Epidermal melanocyte (primary cell): ENCODE measurements around the gene RASA3.
"Not testable (repeated sequence)": the region's sequence is repeated elsewhere in the genome, so short reads cannot be mapped to it uniquely, and the experiment has no call there.

ENCODE experiments used
- DNase-seq: peaks from one replicate; pipeline ENCODE4 v3.0.0; 2011; ENCODE audit warnings: low spot score; ENCODE audit not compliant: insufficient read length

The RASA3 gene

GRCh38 chr13:113992276-113993005 lies 140.0 kb downstream of the RASA3 start:
- DNase-seq, result no peak

GRCh38 chr13:113991676-113992179 lies 140.7 kb downstream of the RASA3 start:
- no peak for DNase-seq

GRCh38 chr13:113991191-113991669 lies 141.2 kb downstream of the RASA3 start:
- DNase-seq, result no peak

- DNase-seq, result no peak
These were observed 142.0 kb downstream of the RASA3 start for GRCh38 chr13:113990321-113990837.

GRCh38 chr13:113989585-113990300 lies 142.7 kb downstream of the RASA3 start:
- no peak for DNase-seq

- not testable (repeated sequence) for DNase-seq
These were observed 143.6 kb downstream of the RASA3 start for GRCh38 chr13:113988859-113989258.

- DNase-seq, result no peak
These were observed 150.1 kb downstream of the RASA3 start for GRCh38 chr13:113982296-113982661.

- no peak for DNase-seq
These were observed 150.7 kb downstream of the RASA3 start for GRCh38 chr13:113981611-113982295.

GRCh38 chr13:113981194-113981605 lies 151.2 kb downstream of the RASA3 start:
- no peak for DNase-seq

GRCh38 chr13:113980489-113981064 lies 151.8 kb downstream of the RASA3 start:
- no peak for DNase-seq

- DNase-seq, result no peak
These were observed 152.5 kb downstream of the RASA3 start for GRCh38 chr13:113979791-113980471.

- no peak for DNase-seq
These were observed 153.5 kb downstream of the RASA3 start for GRCh38 chr13:113978741-113979481.

GRCh38 chr13:113977976-113978375 lies 154.4 kb downstream of the RASA3 start:
- no peak for DNase-seq

GRCh38 chr13:113976711-113977684 lies 155.4 kb downstream of the RASA3 start:
- DNase-seq, result peak; percentile 84

- DNase-seq, result no peak
These were observed 157.0 kb downstream of the RASA3 start for GRCh38 chr13:113975416-113975815.

- DNase-seq, result no peak
These were observed 157.8 kb downstream of the RASA3 start for GRCh38 chr13:113974304-113975281.
